GM03348 (cell line): ENCODE data around the gene B4GALT2.

Experiments
- DNase-seq: peaks from one replicate; pipeline ENCODE4 v3.0.0; 2012; ENCODE audit warnings: low spot score

The B4GALT2 gene

GRCh38 chr1:44029911-44030604 is 51.0 kb downstream of the B4GALT2 start:
- DNase-seq, result peak; percentile 97

GRCh38 chr1:44030605-44031251 is 51.7 kb downstream of the B4GALT2 start:
- DNase-seq, result peak; percentile 63

GRCh38 chr1:44031252-44032169 is 52.5 kb downstream of the B4GALT2 start, which contains the start of gene SLC6A9:
Gene SLC6A9, minus strand, starts transcription at chr1:44031462. Its CDS starts 7,185 bp downstream, at chr1:44024277.
- peak; percentile 89 for DNase-seq

GRCh38 chr1:44032170-44032790 is 53.3 kb downstream of the B4GALT2 start:
- no peak for DNase-seq

GRCh38 chr1:44033041-44033575 is 54.1 kb downstream of the B4GALT2 start:
- DNase-seq, result no peak

- no peak for DNase-seq
These were observed 54.7 kb downstream of the B4GALT2 start for GRCh38 chr1:44033756-44034155.

GRCh38 chr1:44034423-44034822 is 55.4 kb downstream of the B4GALT2 start:
- DNase-seq, result no peak

GRCh38 chr1:44034976-44035716 is 56.1 kb downstream of the B4GALT2 start:
- no peak for DNase-seq

- DNase-seq, result peak; percentile 35
These were observed 56.9 kb downstream of the B4GALT2 start for GRCh38 chr1:44035726-44036408.

- DNase-seq, result peak; percentile 76
These were observed 57.6 kb downstream of the B4GALT2 start for GRCh38 chr1:44036409-44037139.

- no peak for DNase-seq
These were observed 58.1 kb downstream of the B4GALT2 start for GRCh38 chr1:44037154-44037553.

- DNase-seq, result no peak
These were observed 60.1 kb downstream of the B4GALT2 start for GRCh38 chr1:44038876-44039657.

- DNase-seq, result no peak
These were observed 61.4 kb downstream of the B4GALT2 start for GRCh38 chr1:44040418-44040817.
